HTR-8/SVneo (cell line): ENCODE results near the gene TXLNA.

Experiments used
- DNase-seq: peaks from one replicate; pipeline ENCODE4 v3.0.0; 2011; ENCODE audit warnings: low spot score, mixed read lengths; ENCODE audit not compliant: insufficient read length
- FAIRE-seq: peaks from 2 replicates; lab custom pipeline; 2011; peaks lifted over from hg19 to GRCh38; lab: Jason Lieb, UNC

Gene TXLNA

GRCh38 chr1:32205401-32206370 lies 26.2 kb downstream of the TXLNA start, which contains the start of gene IQCC:
Gene IQCC (plus strand): TSS chr1:32205671. CDS start chr1:32205682, 11 bp downstream.
- peak; percentile 86 for FAIRE-seq

DNA sequence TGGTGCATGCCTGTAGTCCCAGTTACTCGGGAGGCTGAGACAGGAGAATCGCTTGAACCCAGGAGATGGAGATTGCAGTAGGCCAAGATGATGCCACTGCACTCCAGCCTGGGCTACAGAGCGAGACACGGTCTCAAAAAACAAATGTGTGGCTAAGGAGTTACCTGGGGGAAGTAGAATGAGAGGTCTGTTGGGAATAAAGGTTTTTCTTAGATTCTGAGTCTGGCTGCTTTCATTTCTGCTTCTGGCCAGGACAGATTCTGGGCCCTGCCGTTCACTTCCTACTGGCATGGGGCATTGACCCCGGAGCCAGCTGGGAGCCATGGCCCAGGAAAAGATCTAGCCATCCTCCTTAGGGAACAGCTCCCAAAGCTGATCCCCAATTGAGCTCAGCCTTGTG lies 29.0 kb downstream of the TXLNA start:
- DNase-seq (no peak), FAIRE-seq (no peak)

More at GRCh38 chr1:32205401-32206370, 26.2 kb downstream of the TXLNA start, which contains the start of gene IQCC:
- peak; percentile 82 for DNase-seq

- DNase-seq (no peak), FAIRE-seq (no peak)
Observed at GRCh38 chr1:32208891-32209328, 29.4 kb downstream of the TXLNA start, which contains the start of gene DCDC2B. Gene DCDC2B (plus strand): TSS chr1:32209089. CDS start chr1:32209094, 5 bp downstream.

DNA sequence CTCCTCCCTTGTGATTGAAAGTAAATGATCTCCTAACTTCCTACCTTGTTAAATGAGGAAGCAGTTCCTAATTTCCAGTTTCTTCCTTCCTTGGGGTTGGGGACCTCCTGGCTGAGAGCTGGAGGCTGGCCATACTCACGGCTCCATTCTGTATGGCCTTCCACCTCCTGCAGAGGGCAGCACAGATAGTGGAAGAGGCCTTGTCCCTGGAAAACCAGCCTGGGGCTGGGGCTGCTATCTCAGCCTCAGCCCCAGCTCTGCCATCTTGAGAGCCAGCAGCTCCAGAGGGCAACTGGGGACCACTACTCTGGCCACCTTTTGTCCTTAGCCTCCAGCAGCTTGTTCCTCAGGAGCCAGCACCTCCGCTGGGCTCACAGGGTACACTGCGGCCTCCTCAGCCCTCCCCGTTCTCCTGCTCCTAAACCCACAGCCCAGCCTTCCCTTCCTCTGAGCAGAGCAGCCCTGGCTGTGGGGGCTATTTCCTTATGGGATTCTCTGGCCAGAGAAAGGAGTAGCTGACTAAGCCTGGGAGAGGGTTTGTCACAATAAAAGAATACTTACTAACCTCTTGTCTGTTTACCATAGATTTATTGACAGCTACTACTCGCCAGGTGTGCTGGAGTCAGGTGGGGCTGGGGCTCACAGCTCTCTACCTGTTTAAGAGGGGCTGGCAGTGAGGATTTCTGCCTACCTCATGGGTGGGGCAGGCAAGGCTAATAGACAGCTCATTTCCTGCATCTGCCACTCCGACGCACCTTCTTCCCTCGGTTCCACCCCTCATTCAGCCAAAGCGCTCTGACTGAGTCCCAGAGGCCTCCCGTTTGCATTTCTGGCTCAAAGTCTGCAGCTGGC lies 36.4 kb downstream of the TXLNA start:
- FAIRE-seq, result no peak
- peak; percentile 63 for DNase-seq

GRCh38 chr1:32216566-32216965 lies 37.1 kb downstream of the TXLNA start:
- no peak for DNase-seq
- no peak for FAIRE-seq

GRCh38 chr1:32219022-32219421 lies 39.5 kb downstream of the TXLNA start:
- DNase-seq (no peak), FAIRE-seq (no peak)

DNA sequence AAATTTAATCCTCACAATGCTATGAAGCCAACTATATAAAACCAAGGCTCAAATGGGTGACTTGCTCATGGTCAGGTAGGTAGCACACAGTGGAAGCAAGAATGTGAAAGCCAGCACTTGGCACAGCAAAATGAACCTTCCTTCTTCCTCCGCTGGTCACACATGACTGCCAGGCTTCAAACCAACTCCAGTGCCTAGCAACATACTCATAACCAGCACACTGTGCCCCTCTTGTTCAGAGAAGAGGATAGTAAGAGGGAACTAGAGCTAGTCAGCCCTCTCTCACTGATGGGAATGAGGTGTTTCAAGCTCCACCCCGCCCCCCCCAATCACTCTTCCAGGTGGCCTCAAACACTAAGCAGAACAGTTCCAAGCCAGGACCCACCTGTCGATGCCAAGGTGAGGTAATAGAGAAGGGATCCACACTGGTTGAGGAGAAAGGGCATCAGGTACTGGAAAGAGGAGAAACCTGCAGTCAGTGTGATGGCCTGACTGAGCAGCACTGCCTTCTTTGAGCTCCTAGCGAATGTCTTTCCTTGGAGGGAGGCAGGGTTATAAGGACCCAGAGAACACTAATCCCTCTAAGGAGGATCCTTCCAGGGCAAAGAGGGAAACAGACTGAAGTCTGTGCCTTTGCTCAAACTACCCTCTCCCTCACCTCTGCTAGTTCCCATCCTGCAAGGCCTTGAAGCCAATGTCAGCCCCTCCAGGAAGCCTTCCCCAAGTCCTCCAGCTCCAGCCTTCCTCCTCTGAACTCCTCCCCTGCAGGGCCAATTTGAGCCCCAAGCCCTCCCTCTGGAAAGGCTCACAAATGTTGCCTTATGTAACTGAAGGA lies 41.5 kb downstream of the TXLNA start:
- FAIRE-seq, result no peak
- no peak for DNase-seq

GRCh38 chr1:32221581-32221979 lies 42.1 kb downstream of the TXLNA start:
- DNase-seq (no peak), FAIRE-seq (no peak)

GRCh38 chr1:32221980-32222755 lies 42.7 kb downstream of the TXLNA start, which contains the start of the genes EIF3I and TMEM234:
Gene EIF3I (plus strand): TSS chr1:32222407. CDS start chr1:32222442, 35 bp downstream.
Gene TMEM234 (minus strand): TSS chr1:32222353. CDS start chr1:32222322, 31 bp downstream.
- FAIRE-seq (peak; percentile 36), DNase-seq (peak; percentile 88)

DNA sequence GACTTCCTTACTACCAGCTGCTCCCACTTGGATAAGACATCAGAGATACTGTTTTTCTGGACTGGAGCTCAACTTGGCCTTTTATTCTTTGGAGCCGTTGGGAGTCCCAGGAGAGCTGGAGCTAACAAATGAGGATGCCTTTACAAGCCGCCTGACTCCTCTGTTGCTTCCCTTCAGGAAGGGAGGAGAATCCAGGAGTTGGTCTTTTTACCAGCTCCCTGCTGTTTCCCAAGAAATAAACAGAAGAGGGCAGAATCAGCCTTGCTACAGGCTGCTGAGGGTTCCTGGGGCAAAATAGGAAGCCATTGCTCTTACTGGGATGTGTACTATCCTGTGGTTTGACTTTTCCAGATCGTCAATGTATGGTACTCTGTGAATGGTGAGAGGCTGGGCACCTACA lies 44.2 kb downstream of the TXLNA start:
- FAIRE-seq (no peak), DNase-seq (no peak)

DNA sequence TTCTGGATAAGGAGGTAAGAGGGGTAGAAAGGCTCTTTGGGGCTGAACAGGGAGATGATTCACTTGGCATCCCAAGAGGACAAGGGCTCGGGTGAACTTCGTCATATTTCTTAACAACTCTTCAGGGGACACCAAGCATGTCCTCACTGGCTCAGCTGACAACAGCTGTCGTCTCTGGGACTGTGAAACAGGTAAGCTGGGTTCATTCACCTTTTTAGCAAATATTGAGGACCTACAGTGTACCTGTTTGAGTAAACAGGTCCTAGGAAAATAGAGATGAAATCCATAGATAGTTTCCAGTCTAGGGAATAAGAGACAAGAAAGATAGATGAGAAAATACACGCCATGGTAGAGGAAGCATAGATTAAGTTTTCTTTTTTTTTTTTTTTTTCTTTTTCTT lies 44.8 kb downstream of the TXLNA start:
- FAIRE-seq (no peak), DNase-seq (no peak)

GRCh38 chr1:32228771-32229170 lies 49.3 kb downstream of the TXLNA start:
- no peak for FAIRE-seq
- DNase-seq, result no peak

GRCh38 chr1:32231843-32232432 lies 52.5 kb downstream of the TXLNA start:
- no peak for FAIRE-seq
- DNase-seq, result no peak

- DNase-seq, result no peak
- FAIRE-seq, result no peak
Observed at GRCh38 chr1:32232558-32233304, 53.3 kb downstream of the TXLNA start.

DNA sequence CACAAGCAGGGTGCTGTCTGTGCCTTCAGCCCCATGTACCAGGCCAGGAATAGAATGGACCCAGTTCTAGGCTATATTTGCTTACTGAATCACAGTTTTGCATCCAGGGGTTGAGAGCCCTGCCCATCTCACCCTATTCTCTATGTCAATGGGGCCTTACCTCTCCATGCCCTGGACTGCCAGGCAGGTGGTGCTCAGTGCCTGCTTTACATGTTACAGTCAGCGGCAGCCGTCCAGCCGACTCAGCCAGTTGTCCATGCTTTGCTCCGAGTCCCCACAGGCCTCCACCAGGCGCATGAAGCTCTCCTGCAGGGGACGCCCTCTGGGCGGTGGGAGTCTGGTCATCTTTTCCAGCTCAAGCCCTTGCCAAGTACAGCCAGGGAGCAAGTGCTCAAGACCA lies 55.3 kb downstream of the TXLNA start:
- FAIRE-seq (no peak), DNase-seq (no peak)

GRCh38 chr1:32239337-32239736 lies 59.9 kb downstream of the TXLNA start:
- DNase-seq (no peak), FAIRE-seq (no peak)

GRCh38 chr1:32239790-32240139 lies 60.3 kb downstream of the TXLNA start:
- no peak for DNase-seq
- no peak for FAIRE-seq
